Testis (tissue), 2 donors: ENCODE data around the gene PIK3CD.

Experiments
- POLR2A ChIP-seq: fragments of 450-650 bp; IDR thresholded peaks from one replicate; pipeline ENCODE4 v1.6.1; 2017; ENCODE audit warnings: antibody characterized with exemption, mild to moderate bottlenecking, moderate library complexity
- TF ChIP-seq, protein P1 (sequence below), 3 experiments: fragments of 450-650 bp in 2 of 3; fragments of 200-600 bp in 1 of 3; sonication (generic) in 1 of 3; IDR thresholded peaks; one replicate each; pipeline ENCODE4 v1.5.1; 2016 to 2019; ENCODE audit warnings: antibody characterized with exemption in 3 of 3, mild to moderate bottlenecking in 2 of 3, moderate library complexity in 1 of 3

DNA sequence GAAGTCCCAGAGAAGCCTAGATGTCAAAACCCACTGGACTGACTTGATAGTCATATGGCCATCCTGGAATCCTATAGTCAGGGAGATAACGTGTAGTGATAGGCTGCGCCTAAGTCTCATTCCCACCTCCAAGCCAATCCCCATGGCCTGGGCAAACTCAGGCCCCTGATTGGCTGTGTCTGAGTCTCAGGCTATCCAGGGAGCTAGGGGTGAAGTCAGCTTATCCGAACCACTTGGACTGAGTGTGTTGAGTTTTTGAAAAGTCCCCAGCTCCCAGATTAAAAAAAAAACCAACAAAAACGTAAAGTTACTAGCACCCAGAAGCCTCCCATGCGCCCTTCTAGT lies 51.6 kb downstream of the PIK3CD start:
- TF ChIP-seq, protein P1, sequence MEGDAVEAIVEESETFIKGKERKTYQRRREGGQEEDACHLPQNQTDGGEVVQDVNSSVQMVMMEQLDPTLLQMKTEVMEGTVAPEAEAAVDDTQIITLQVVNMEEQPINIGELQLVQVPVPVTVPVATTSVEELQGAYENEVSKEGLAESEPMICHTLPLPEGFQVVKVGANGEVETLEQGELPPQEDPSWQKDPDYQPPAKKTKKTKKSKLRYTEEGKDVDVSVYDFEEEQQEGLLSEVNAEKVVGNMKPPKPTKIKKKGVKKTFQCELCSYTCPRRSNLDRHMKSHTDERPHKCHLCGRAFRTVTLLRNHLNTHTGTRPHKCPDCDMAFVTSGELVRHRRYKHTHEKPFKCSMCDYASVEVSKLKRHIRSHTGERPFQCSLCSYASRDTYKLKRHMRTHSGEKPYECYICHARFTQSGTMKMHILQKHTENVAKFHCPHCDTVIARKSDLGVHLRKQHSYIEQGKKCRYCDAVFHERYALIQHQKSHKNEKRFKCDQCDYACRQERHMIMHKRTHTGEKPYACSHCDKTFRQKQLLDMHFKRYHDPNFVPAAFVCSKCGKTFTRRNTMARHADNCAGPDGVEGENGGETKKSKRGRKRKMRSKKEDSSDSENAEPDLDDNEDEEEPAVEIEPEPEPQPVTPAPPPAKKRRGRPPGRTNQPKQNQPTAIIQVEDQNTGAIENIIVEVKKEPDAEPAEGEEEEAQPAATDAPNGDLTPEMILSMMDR (IDR thresholded peaks at IDR 0.05): no peak
- TF ChIP-seq POLR2A: no peak
